Small intestine (tissue), 7 donors: ENCODE results near the gene CCDC186. TPM values are rescaled to one million over a fixed set of nuclear protein-coding genes. Genes with fewer than 3 reads are reported as not detected.

Source experiments
- DNase-seq, 2 donors: peaks; one replicate each; pipeline versions ENCODE4 v3.0.0 to v3.0.0-alpha.2; 2013
- FAIRE-seq: peaks from 2 replicates; lab custom pipeline; 2012; peaks lifted over from hg19 to GRCh38; lab: Jason Lieb, UNC
- H3K27ac ChIP-seq, 3 donors: one replicate each; pipeline ENCODE4 v1.5.1; 2013; ENCODE audit warnings: low read length in 2 of 3, mild to moderate bottlenecking in 2 of 3, control low read depth in 1 of 3, inconsistent platforms in 1 of 3, low read depth in 1 of 3, moderate library complexity in 1 of 3
- H3K27me3 ChIP-seq, 3 donors: one replicate each; pipeline ENCODE4 v1.6.1; 2013; ENCODE audit warnings: low read length in 3 of 3, inconsistent platforms in 1 of 3; ENCODE audit not compliant: control insufficient read depth in 3 of 3, insufficient read depth in 3 of 3
- H3K36me3 ChIP-seq, 3 donors: one replicate each; pipeline ENCODE4 v1.6.1; 2013; ENCODE audit warnings: low read length in 3 of 3, inconsistent platforms in 1 of 3, low read depth in 1 of 3, mild to moderate bottlenecking in 1 of 3, moderate library complexity in 1 of 3; ENCODE audit not compliant: control insufficient read depth in 3 of 3, insufficient read depth in 2 of 3
- H3K4me1 ChIP-seq, 3 donors: one replicate each; pipeline ENCODE4 v1.6.1; 2013; ENCODE audit warnings: low read length in 2 of 3, inconsistent platforms in 1 of 3, low read depth in 1 of 3, mild to moderate bottlenecking in 1 of 3, moderate library complexity in 1 of 3; ENCODE audit not compliant: control insufficient read depth in 3 of 3, insufficient read depth in 2 of 3
- H3K4me3 ChIP-seq, 3 donors: one replicate each; pipeline ENCODE4 v1.5.1; 2013; ENCODE audit warnings: low read length in 3 of 3, control low read depth in 1 of 3, inconsistent platforms in 1 of 3, low read depth in 1 of 3, mild to moderate bottlenecking in 1 of 3, moderate library complexity in 1 of 3
- H3K9me3 ChIP-seq, 2 donors: one replicate each; pipeline ENCODE4 v1.6.1; 2013; ENCODE audit warnings: low read depth in 1 of 2, low read length in 1 of 2; ENCODE audit not compliant: control insufficient read depth in 2 of 2, insufficient read depth in 1 of 2
- WGBS, 3 donors: extraction: QIAGEN DNeasy Blood & Tissue Kit; methylation state at CpG; one replicate each; pipeline ENCODE4 v1.1.7; 2013; 5-methylcytosine and 5-hydroxymethylcytosine counted together
- polyA plus RNA-seq, 4 donors: library from polyadenylated mRNA; stranded (reverse) in 3 of 4; unstranded in 1 of 4; fragments of 200-250 nt in 3 of 4; fragments of 120-200 nt in 1 of 4; gene quantifications; one replicate each; pipeline versions ENCODE4 v1.2.1 to v1.2.3, GENCODE V29; 2013
- donor health status: healthy with polysubstance abuse.
- donor health status: control.
- donor health status: control.
- donor health status: Bipolar disorder and iron deficiency.
- donor health status: healthy.

CCDC186 gene
- polyA plus RNA-seq, 4 donors, result 7.2 to 29.6 (median 12.0) TPM

- no peaks in the 10 kb centered on the region for H3K9me3 ChIP-seq
- H3K27ac ChIP-seq, result no peak overlapping the region
- no peaks in the 10 kb centered on the region for H3K4me1 ChIP-seq
- H3K4me3 ChIP-seq, result no peak overlapping the region
- FAIRE-seq (no peak), DNase-seq (peak; percentile 10 to 47)
- 36 to 49% (median 36%) methylated on average over 2 of the region's 2 CpGs for WGBS, 3 donors
- H3K27me3 ChIP-seq, result no peaks in the 10 kb centered on the region
- no peaks in the 10 kb centered on the region for H3K36me3 ChIP-seq
Measured at GRCh38 chr10:114206902-114207301, 32.9 kb upstream of the CCDC186 start.

- no peak for FAIRE-seq
- no peaks in the 10 kb centered on the region for H3K9me3 ChIP-seq
Measured at GRCh38 chr10:114202812-114203211, 28.8 kb upstream of the CCDC186 start.

GRCh38 chr10:114199239-114199638, 25.2 kb upstream of the CCDC186 start:
- no peak for DNase-seq
- WGBS, 3 donors, result 81 to 89% (median 86%) methylated on average over 4 of the region's 4 CpGs
- FAIRE-seq, result no peak
- Histone ChIP-seq H3K9me3 (no peaks in the 10 kb centered on the region), H3K36me3 (no peaks in the 10 kb centered on the region), H3K27ac (no peak overlapping the region), H3K4me1 (no peaks in the 10 kb centered on the region), H3K4me3 (no peak overlapping the region), H3K27me3 (no peaks in the 10 kb centered on the region)

More at GRCh38 chr10:114202812-114203211, 28.8 kb upstream of the CCDC186 start:
- no peak for DNase-seq
- H3K36me3 ChIP-seq, result no peaks in the 10 kb centered on the region
- no peaks in the 10 kb centered on the region for H3K27me3 ChIP-seq
- no peak overlapping the region for H3K4me3 ChIP-seq
- 70 to 93% (median 80%) methylated on average over 3 of the region's 3 CpGs for WGBS, 3 donors
- H3K27ac ChIP-seq, result no peak overlapping the region
- H3K4me1 ChIP-seq, result no peaks in the 10 kb centered on the region

DNA sequence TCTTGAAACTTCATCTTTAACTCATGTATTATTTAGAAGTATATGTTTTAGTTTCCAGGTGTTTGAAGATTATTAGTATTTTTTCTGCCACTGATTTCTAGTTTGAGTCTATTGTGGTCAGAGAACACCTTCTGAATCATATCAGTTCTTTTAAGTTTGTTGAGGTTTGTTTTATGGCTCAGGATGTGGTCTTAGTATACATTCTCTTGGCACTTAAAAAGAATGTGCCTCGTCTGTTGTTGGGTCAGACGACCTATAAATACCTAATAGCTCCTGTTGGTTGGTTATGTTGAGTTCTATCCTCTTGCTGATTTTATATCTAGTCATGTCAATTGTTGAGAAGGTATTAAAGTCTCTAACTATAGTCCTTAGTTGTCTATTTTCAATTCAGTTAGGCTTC, 21.1 kb upstream of the CCDC186 start:
- 61 to 72% (median 67%) methylated on average over 2 of the region's 2 CpGs for WGBS, 3 donors
- FAIRE-seq, result no peak
- Histone ChIP-seq H3K4me3 (no peak overlapping the region), H3K27me3 (no peaks in the 10 kb centered on the region), H3K9me3 (no peaks in the 10 kb centered on the region), H3K27ac (no peak overlapping the region), H3K4me1 (no peaks in the 10 kb centered on the region), H3K36me3 (no peaks in the 10 kb centered on the region)
- no peak for DNase-seq

GRCh38 chr10:114189700-114190099, 15.7 kb upstream of the CCDC186 start:
- WGBS, 3 donors, result 92 to 93% (median 92%) methylated on average over 8 of the region's 8 CpGs
- no peak overlapping the region for H3K27ac ChIP-seq
- FAIRE-seq, result no peak
- H3K27me3 ChIP-seq, result no peaks in the 10 kb centered on the region
- H3K9me3 ChIP-seq, result no peaks in the 10 kb centered on the region
- H3K4me1 ChIP-seq, result no peaks in the 10 kb centered on the region
- H3K36me3 ChIP-seq, result no peaks in the 10 kb centered on the region
- no peak overlapping the region for H3K4me3 ChIP-seq
- DNase-seq, result no peak

GRCh38 chr10:114188900-114189299, 14.9 kb upstream of the CCDC186 start:
- Histone ChIP-seq H3K36me3 (no peaks in the 10 kb centered on the region), H3K4me3 (no peak overlapping the region), H3K27ac (no peak overlapping the region), H3K4me1 (no peaks in the 10 kb centered on the region), H3K27me3 (no peaks in the 10 kb centered on the region), H3K9me3 (no peaks in the 10 kb centered on the region)
- DNase-seq (no peak), FAIRE-seq (no peak)
- 94 to 99% (median 96%) methylated on average over 3 of the region's 3 CpGs for WGBS, 3 donors

- DNase-seq (no peak), FAIRE-seq (no peak)
- no peak overlapping the region for H3K27ac ChIP-seq
- no peaks in the 10 kb centered on the region for H3K9me3 ChIP-seq
- no peak overlapping the region for H3K4me3 ChIP-seq
- no peaks in the 10 kb centered on the region for H3K4me1 ChIP-seq
- 63 to 83% (median 73%) methylated on average over 3 of the region's 3 CpGs for WGBS, 3 donors
- H3K27me3 ChIP-seq, result no peaks in the 10 kb centered on the region
- H3K36me3 ChIP-seq, result no peaks in the 10 kb centered on the region
Measured at GRCh38 chr10:114188001-114188400, 14.0 kb upstream of the CCDC186 start.

GRCh38 chr10:114184276-114184675, 10.3 kb upstream of the CCDC186 start:
- no peak overlapping the region for H3K27ac ChIP-seq
- DNase-seq (no peak), FAIRE-seq (no peak)
- H3K4me1 ChIP-seq, result no peaks in the 10 kb centered on the region
- no peaks in the 10 kb centered on the region for H3K27me3 ChIP-seq
- WGBS, 3 donors, result 86 to 89% (median 89%) methylated on average over 5 of the region's 5 CpGs
- no peaks in the 10 kb centered on the region for H3K36me3 ChIP-seq
- H3K4me3 ChIP-seq, result no peak overlapping the region
- H3K9me3 ChIP-seq, result no peaks in the 10 kb centered on the region

GRCh38 chr10:114183563-114183962, 9.6 kb upstream of the CCDC186 start:
- no peak overlapping the region for H3K27ac ChIP-seq
- no peaks in the 10 kb centered on the region for H3K9me3 ChIP-seq
- H3K27me3 ChIP-seq, result no peaks in the 10 kb centered on the region
- DNase-seq (no peak), FAIRE-seq (no peak)
- WGBS, 3 donors, result 90 to 92% (median 90%) methylated on average over 9 of the region's 9 CpGs
- H3K4me3 ChIP-seq, result no peak overlapping the region
- no peaks in the 10 kb centered on the region for H3K4me1 ChIP-seq
- no peaks in the 10 kb centered on the region for H3K36me3 ChIP-seq
